H9 (cell line): ENCODE results near the gene CDSN. TPM values are rescaled to one million over a fixed set of nuclear protein-coding genes. Genes with fewer than 3 reads are reported as not detected.

Experiments
- DNase-seq: peaks from one replicate; pipeline ENCODE4 v3.0.0-alpha.2; 2017
- H2AFZ ChIP-seq: one replicate; pipeline ENCODE4 v1.6.1; 2013; ENCODE audit warnings: mild to moderate bottlenecking, low read length, control low read depth, moderate library complexity
- H2AK5ac ChIP-seq: 2 replicates; pipeline ENCODE4 v1.6.1; 2013; ENCODE audit warnings: low read length, control low read depth, mixed read lengths; ENCODE audit not compliant: insufficient read length
- H2BK120ac ChIP-seq: one replicate; pipeline ENCODE4 v1.6.1; 2013; ENCODE audit warnings: low read depth, mild to moderate bottlenecking, low read length, control low read depth, inconsistent platforms; ENCODE audit not compliant: poor library complexity, severe bottlenecking
- H2BK12ac ChIP-seq: 2 replicates; pipeline ENCODE4 v1.6.1; 2013; ENCODE audit warnings: low read length, control low read depth, mixed read lengths, low read depth; ENCODE audit not compliant: insufficient read length
- H2BK15ac ChIP-seq: 2 replicates; pipeline ENCODE4 v1.6.1; 2013; ENCODE audit warnings: low read depth, low read length, control low read depth
- H2BK20ac ChIP-seq: one replicate; pipeline ENCODE4 v1.6.1; 2013; ENCODE audit warnings: low read depth, mild to moderate bottlenecking, low read length, control low read depth, inconsistent platforms; ENCODE audit not compliant: poor library complexity, severe bottlenecking
- H2BK5ac ChIP-seq: 2 replicates; pipeline ENCODE4 v1.6.1; 2013; ENCODE audit warnings: low read length, control low read depth, mixed read lengths; ENCODE audit not compliant: insufficient read length
- H3K14ac ChIP-seq: 2 replicates; pipeline ENCODE4 v1.6.1; 2013; ENCODE audit warnings: low read length, control low read depth; ENCODE audit not compliant: insufficient read depth
- H3K18ac ChIP-seq: 2 replicates; pipeline ENCODE4 v1.6.1; 2013; ENCODE audit warnings: low read depth, mild to moderate bottlenecking, mixed read lengths, low read length, control low read depth; ENCODE audit not compliant: insufficient read length
- H3K23ac ChIP-seq: 2 replicates; pipeline ENCODE4 v1.6.1; 2013; ENCODE audit warnings: low read length, control low read depth, mixed read lengths, low read depth; ENCODE audit not compliant: insufficient read length
- H3K23me2 ChIP-seq: 2 replicates; pipeline ENCODE4 v1.6.1; 2013; ENCODE audit warnings: low read depth, mild to moderate bottlenecking, mixed read lengths, low read length, control low read depth; ENCODE audit not compliant: insufficient read length, poor library complexity, severe bottlenecking
- H3K27ac ChIP-seq: 2 replicates; pipeline ENCODE4 v1.5.1; 2013; ENCODE audit warnings: low read length, control low read depth, mixed read lengths, low read depth; ENCODE audit not compliant: insufficient read length
- H3K27me3 ChIP-seq: 2 replicates; pipeline ENCODE4 v1.6.1; 2013; ENCODE audit warnings: low read length, control low read depth, inconsistent platforms; ENCODE audit not compliant: insufficient read depth
- H3K4ac ChIP-seq: 2 replicates; pipeline ENCODE4 v1.6.1; 2013; ENCODE audit warnings: low read depth, mild to moderate bottlenecking, control low read depth, inconsistent platforms, low read length, moderate library complexity
- H3K4me1 ChIP-seq: 2 replicates; pipeline ENCODE4 v1.6.1; 2013; ENCODE audit warnings: low read length, control low read depth, inconsistent platforms; ENCODE audit not compliant: insufficient read depth
- H3K4me2 ChIP-seq: 2 replicates; pipeline ENCODE4 v1.6.1; 2013; ENCODE audit warnings: low read length, control low read depth, mixed read lengths; ENCODE audit not compliant: insufficient read length, insufficient read depth
- H3K56ac ChIP-seq: 2 replicates; pipeline ENCODE4 v1.6.1; 2013; ENCODE audit warnings: low read depth, mild to moderate bottlenecking, mixed read lengths, low read length, control low read depth; ENCODE audit not compliant: insufficient read length
- H3K79me1 ChIP-seq: 2 replicates; pipeline ENCODE4 v1.6.1; 2013; ENCODE audit warnings: low read depth, mild to moderate bottlenecking, moderate library complexity, low read length, control low read depth, inconsistent platforms; ENCODE audit not compliant: insufficient read depth, poor library complexity, severe bottlenecking
- H3K79me2 ChIP-seq: 2 replicates; pipeline ENCODE4 v1.6.1; 2013; ENCODE audit warnings: low read length, control low read depth, inconsistent platforms; ENCODE audit not compliant: insufficient read depth
- H3K9ac ChIP-seq: 2 replicates; pipeline ENCODE4 v1.6.1; 2013; ENCODE audit warnings: low read length, control low read depth, mixed read lengths; ENCODE audit not compliant: insufficient read length; ENCODE audit errors: extremely low read depth
- H3K9me3 ChIP-seq: one replicate; pipeline ENCODE4 v1.6.1; 2013; ENCODE audit warnings: low read depth, low read length, inconsistent platforms; ENCODE audit not compliant: control insufficient read depth
- H3T11ph ChIP-seq: one replicate; pipeline ENCODE4 v1.6.1; 2013; ENCODE audit warnings: mild to moderate bottlenecking, low read length, control low read depth, inconsistent platforms
- H4K20me1 ChIP-seq: one replicate; pipeline ENCODE4 v1.6.1; 2013; ENCODE audit not compliant: control insufficient read depth, insufficient read length, insufficient read depth
- H4K5ac ChIP-seq: 2 replicates; pipeline ENCODE4 v1.6.1; 2013; ENCODE audit warnings: low read depth, mild to moderate bottlenecking, mixed read lengths, low read length, control low read depth; ENCODE audit not compliant: insufficient read length
- H4K8ac ChIP-seq: replicated peaks from 2 replicates; pipeline ENCODE4 v1.6.1; 2013; ENCODE audit warnings: low read length, control low read depth, mixed read lengths, low read depth; ENCODE audit not compliant: insufficient read length
- H4K91ac ChIP-seq: 2 replicates; pipeline ENCODE4 v1.6.1; 2013; ENCODE audit warnings: low read depth, mild to moderate bottlenecking, moderate library complexity, mixed read lengths, low read length, control low read depth; ENCODE audit not compliant: insufficient read length
- H3K27ac Mint-ChIP-seq, 3 experiments: 2 replicates in 2 of 3; 3 replicates in 1 of 3; pipeline ENCODE4 v1.8.0; 2020 to 2021; ENCODE audit warnings: mixed read lengths in 3 of 3, mild to moderate bottlenecking in 1 of 3, moderate library complexity in 1 of 3
- H3K27me3 Mint-ChIP-seq: 2 replicates; pipeline ENCODE4 v1.8.0; 2021; ENCODE audit warnings: low read depth, mild to moderate bottlenecking, moderate library complexity, mixed read lengths
- H3K36me3 Mint-ChIP-seq, 3 experiments: 2 replicates in 2 of 3; 3 replicates in 1 of 3; pipeline ENCODE4 v1.8.0; 2020 to 2021; ENCODE audit warnings: low read depth in 3 of 3, mixed read lengths in 3 of 3; ENCODE audit not compliant: insufficient read depth in 1 of 3
- H3K4me1 Mint-ChIP-seq, 2 experiments: 2 replicates each; pipeline ENCODE4 v1.8.0; 2020; ENCODE audit warnings: mixed read lengths in 2 of 2
- H3K4me3 Mint-ChIP-seq, 2 experiments: 2 replicates in 1 of 2; 3 replicates in 1 of 2; pipeline ENCODE4 v1.8.0; 2020 to 2021; ENCODE audit warnings: mild to moderate bottlenecking in 2 of 2, mixed read lengths in 2 of 2, moderate library complexity in 1 of 2
- H3K9me3 Mint-ChIP-seq, 2 experiments: 2 replicates in 1 of 2; 3 replicates in 1 of 2; pipeline ENCODE4 v1.8.0; 2020; ENCODE audit warnings: mild to moderate bottlenecking in 2 of 2, mixed read lengths in 2 of 2, moderate library complexity in 1 of 2
- CTCF ChIP-seq: fragments of 200-600 bp; sonication (generic); conservative IDR thresholded peaks from 3 replicates; pipeline ENCODE4 v1.8.0; 2021; ENCODE audit warnings: antibody characterized with exemption, mild to moderate bottlenecking
- WGBS: extraction: QIAGEN DNeasy Blood & Tissue Kit; methylation state at CpG from one replicate; pipeline ENCODE4 v1.1.7; 2013; ENCODE audit warnings: missing lambda C conversion rate, low lambda C conversion rate, mixed read lengths; ENCODE audit not compliant: insufficient read length; ENCODE audit errors: extremely low coverage; 5-methylcytosine and 5-hydroxymethylcytosine counted together
- total RNA-seq: library from RNA; stranded (reverse); gene quantifications from 2 replicates; pipeline ENCODE4 v1.2.1, GENCODE V29; 2021

The CDSN gene
- total RNA-seq, 1 experiment from 2014 or later = not detected

- Histone ChIP-seq H2BK120ac (no peak overlapping the region), H4K20me1 (no peaks in the 10 kb centered on the region), H2AFZ (no peak overlapping the region), H2BK20ac (no peak overlapping the region), H3K23ac (no peak overlapping the region), H3K27ac (no peak overlapping the region), H3K4me1 (peaks cover 2% of the 10 kb centered on the region; the same call in 1 of the 2 replicates), H4K91ac (no peak overlapping the region), H3K23me2 (no peaks in the 10 kb centered on the region), H3K79me1 (no peaks in the 10 kb centered on the region), H3K27me3 (no peaks in the 10 kb centered on the region), H3K18ac (no peak overlapping the region), H3T11ph (no peak overlapping the region), H3K14ac (no peak overlapping the region), H3K9me3 (no peaks in the 10 kb centered on the region), H3K79me2 (no peaks in the 10 kb centered on the region), H2BK12ac (no peak overlapping the region), H4K5ac (no peak overlapping the region), H3K4me2 (no peak overlapping the region), H3K9ac (no peak overlapping the region), H4K8ac (no peak overlapping the region), H3K4ac (no peak overlapping the region), H2BK5ac (no peak overlapping the region), H3K56ac (no peak overlapping the region), H2AK5ac (no peak overlapping the region), H2BK15ac (no peak overlapping the region)
- no peak for DNase-seq
- H3K4me1 Mint-ChIP-seq = peaks cover 18 to 24% of the 10 kb centered on the region in 2 experiments
- no peak overlapping the region for H3K4me3 Mint-ChIP-seq
- no peaks in the 10 kb centered on the region; the same call in 1 of the 2 replicates for H3K27me3 Mint-ChIP-seq
- TF ChIP-seq CTCF = no peak
- no peaks in the 10 kb centered on the region for H3K36me3 Mint-ChIP-seq
- H3K27ac Mint-ChIP-seq = no peak overlapping the region
- no CpG with 5 or more reads among the region's 3 CpGs for WGBS
- H3K9me3 Mint-ChIP-seq = no peaks in the 10 kb centered on the region
Measured at GRCh38 chr6:31090275-31090972, 29.8 kb downstream of the CDSN start.
